ENCODE measurements around the gene MDFI. TPM values are rescaled to one million over a fixed set of nuclear protein-coding genes. Genes with fewer than 3 reads are reported as not detected.
A peak's percentile ranks its signal among the peaks of the same experiment; 100 is the strongest.
"Not testable (repeated sequence)": the region's sequence is repeated elsewhere in the genome, so short reads cannot be mapped to it uniquely, and the experiment has no call there.

Gene MDFI
- polyA plus RNA-seq, 10 donors: 31.7 to 71.3 (median 48.7) TPM

GRCh38 chr6:41600499-41601247, 37.6 kb upstream of the MDFI start:
- DNase-seq: no peak

DNA sequence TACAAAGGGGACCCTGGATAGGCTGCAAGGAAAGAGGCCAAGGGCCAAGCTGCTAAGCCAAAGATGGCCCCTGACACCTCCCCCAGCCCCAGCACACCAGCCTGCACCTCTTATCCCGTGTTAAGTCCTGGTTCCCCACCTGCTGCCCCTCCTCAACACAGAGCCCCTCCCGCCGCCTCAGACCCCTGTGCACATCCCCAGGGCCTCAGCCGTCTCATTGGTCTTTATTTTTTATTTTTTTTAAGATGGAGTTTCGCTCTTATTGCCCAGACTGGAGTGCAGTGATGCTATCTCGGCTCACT, 37.1 kb upstream of the MDFI start:
- DNase-seq: no peak

DNA sequence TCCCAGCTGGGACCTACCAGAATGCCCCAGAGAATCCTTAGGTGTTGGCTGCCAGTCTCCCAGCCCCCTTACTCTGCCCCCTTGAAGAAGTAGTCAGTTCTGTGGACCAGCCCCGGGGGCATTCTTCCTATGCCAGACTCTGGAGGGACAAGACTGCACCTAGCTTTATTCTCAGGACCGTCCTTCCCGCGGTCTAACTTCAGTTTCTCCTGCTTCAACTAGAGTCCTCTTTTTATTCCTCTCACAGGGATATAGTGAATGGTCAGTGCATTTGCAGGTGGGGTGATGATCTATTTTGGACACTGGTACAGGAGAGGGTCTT, 35.9 kb upstream of the MDFI start:
- no peak for DNase-seq

DNA sequence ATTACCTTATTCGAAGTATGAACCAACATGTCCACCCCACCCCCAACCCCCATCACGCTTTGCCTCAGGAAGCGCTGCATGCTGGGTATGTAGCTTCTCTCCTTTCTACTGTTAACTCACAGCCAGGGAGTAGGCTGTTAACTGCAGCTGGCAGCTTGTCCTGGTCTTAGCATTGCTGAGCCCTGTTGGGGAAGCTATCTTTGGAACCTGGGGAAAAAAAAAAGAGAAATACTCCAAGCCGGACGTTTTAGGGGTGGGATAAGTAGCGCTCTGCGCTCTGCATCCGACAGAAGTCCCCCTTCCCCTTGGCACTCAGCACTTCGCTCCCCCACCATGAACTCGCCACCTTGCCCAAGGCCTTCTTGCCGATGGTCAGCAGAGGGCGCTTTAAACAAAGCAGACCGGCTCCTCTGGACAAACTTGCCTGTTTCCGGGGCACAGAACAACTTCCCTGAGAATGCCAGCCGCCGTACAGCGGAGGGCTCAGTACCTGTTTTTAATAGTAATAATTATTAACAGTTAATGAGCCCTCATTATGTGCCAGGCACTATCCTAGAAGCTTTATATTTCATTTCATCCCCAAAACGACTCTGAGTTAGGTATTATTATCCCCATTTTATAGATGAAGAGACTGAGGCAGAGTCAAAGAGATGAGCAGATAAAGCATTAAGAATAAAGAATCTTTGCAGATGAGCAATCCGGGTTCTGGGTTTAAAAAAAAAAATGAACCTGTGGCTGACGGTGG, 35.2 kb upstream of the MDFI start:
- peak; percentile 83 to 93 (median 89) for DNase-seq

GRCh38 chr6:41604006-41604405, 34.3 kb upstream of the MDFI start:
- no peak for DNase-seq

GRCh38 chr6:41605649-41606048, 32.6 kb upstream of the MDFI start:
- no peak for DNase-seq

GRCh38 chr6:41607036-41607435, 31.2 kb upstream of the MDFI start:
- DNase-seq: no peak

GRCh38 chr6:41607736-41608135, 30.5 kb upstream of the MDFI start:
- no peak for DNase-seq

DNA sequence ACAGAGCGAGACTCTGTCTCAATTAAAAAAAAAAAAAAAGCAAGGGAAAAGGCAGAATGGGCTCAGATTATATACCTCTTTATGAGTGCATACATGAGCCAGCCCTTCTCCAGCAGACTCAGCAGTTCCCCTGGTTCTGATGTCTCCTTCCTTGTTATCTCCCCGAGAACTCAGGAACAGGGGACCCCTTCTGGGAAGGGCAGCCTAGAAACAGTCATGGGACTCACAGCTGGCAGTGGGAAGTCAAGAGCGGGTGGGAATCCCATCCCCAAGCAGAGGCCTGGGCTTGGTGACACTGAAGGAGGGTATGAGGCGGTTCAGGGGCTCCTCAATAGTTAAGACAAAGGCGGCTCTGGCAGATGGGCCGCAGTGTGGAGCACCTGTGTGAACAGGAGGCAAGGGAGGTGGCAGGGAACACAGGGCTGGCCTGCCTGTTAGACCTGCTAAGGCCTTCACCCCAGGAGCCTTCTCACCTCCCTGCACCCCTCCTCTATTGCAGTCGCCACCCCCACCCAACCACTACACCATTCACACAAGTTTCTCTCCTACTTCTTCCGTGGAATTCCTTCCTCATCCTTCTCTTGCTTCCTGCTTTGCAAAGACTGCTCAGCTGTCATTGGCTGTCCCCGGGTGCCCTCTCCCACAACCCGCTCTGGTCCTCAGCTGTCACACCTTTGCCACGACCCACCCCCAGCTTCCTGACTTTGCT, 29.7 kb upstream of the MDFI start:
- no peak for DNase-seq

- no peak for DNase-seq
Measured at GRCh38 chr6:41614715-41615114, 23.6 kb upstream of the MDFI start.

DNA sequence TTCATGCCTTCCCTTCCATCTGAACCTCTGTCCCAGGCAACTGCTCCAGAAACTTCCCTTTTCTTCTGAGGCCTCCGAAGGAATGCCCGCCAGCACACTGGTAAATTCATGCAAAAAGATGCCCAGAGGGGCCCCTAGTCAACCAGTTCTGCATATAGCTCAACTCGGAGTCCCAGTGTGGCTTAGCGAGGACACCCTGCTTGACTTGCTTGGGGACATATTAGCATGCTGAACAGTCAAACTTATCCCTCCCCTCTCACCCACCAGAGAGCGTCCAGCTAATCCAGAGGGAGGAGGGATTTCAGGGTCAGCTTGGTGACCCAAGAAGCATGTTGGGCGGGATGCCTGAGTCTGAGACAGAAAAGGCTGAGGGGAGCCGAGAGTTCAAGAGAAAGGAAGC, 23.0 kb upstream of the MDFI start:
- DNase-seq: no peak

- no peak for DNase-seq
Measured at GRCh38 chr6:41618598-41618997, 19.7 kb upstream of the MDFI start.

DNA sequence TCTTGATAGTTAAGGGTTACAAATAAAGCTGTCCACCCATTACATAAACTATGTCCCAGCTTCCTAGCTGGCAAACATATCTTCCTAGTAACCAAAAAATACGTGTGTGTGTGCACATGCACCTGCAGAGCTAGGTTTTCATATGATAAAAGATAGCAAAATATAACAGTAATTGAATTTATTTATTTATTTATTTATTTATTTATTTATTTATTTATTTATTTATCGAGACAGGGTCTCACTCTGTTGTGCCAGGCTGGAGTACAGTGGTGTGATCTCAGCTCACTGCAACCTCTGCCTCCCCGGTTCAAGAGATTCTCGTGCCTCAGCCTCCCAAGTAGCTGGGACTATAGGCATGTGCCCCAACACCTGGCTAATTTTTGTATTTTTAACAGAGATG, 19.1 kb upstream of the MDFI start:
- DNase-seq: not testable (repeated sequence)

DNA sequence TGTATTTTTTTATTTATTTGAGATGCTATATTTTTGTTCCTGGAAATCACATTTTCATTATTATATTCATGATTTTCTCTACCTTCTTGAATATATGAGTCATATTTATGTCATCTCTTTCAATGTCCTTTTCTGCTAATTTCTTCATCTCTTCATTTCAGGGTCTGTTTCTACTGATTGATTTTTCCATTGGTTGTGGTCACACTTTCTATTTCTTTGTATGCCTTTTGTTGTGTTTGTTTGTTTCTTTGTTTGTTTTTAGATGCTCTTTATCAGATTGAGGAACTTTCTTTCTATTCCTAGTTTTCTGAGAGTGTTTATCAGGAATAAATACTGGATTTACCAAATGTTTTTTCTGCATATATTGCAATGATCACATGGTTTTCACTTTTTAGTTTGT, 16.9 kb upstream of the MDFI start:
- DNase-seq: no peak

GRCh38 chr6:41621802-41622201, 16.5 kb upstream of the MDFI start:
- DNase-seq: no peak

GRCh38 chr6:41622206-41622988, 15.9 kb upstream of the MDFI start:
- DNase-seq: no peak

DNA sequence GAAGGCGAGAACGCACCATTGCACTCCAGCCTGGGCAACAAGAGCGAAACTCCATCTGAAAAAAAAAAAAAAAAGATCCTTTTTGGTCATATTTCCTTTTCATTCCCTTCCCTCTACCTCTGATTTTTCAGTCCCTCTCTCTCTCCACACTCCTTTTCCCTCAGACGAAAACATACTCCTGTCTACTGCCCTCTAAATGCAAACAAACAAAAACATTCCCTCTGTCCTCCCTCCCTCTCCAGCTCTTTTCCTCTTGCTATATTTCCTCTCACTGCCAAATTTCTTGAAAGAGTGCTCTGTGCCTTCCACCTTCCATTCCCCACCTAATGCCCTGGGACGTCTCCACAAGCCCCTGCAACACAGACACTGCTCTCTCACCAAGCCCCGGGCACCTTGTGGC, 14.9 kb upstream of the MDFI start:
- no peak for DNase-seq

- no peak for DNase-seq
Measured at GRCh38 chr6:41624621-41625380, 13.5 kb upstream of the MDFI start.

DNA sequence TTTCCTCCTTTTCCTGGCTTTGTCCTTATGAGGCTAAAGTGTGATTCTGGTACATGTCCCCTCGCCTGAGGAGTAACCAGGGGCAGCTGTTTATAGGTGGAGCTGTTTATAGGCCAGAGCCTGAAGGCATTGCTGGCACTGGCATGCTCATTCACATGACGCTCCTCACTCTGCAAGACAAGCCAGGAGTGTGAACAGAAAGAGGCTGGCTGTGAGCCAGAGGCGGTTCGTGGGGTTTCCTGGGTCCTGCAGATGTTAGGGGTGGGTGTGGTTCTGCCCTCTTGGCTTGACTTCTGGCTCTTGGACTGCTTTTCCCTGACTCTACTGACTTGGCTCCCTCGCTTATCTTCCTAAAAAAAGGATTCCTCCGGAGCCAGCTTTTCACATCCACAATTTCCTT, 12.8 kb upstream of the MDFI start:
- peak in 1 of 3 donors; percentile 61 for DNase-seq

DNA sequence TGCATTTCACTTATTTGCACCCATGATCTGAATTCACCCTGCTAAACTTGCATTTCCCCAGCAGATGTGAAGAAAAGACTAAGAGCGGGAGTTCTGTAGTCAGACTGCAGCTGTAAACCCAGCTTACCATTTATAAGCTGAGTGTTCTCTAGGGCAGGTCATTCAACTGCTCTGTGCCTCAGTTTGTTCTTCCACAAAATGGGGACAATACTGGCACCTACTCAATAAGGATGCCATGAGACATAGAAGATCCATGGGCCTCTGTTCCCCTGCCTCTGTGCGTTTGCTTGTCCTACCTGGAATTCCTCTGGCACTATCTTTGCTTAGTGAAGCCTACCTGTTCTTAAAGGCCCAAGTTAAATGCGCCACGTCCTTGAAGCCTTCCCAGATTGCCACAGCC, 12.2 kb upstream of the MDFI start:
- no peak for DNase-seq

DNA sequence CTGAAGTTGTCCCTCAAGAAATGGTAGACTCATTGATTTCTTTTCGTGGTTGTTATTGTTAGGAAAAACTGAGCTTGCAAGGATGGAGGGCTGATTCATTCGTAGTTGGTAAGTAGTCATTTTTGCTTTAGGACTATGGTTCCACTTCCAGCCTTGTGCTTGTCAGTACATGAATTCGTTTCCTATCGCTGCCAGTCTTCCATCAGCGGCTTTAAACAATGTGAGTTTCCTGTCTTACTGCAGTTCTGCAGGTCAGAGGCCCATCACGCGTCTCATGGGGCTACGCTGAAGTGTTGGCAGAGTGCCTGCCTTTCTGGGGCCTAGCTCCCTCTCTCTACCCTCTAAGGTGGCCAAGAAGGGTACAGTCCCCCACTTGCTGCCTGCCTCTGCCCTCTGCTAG, 11.4 kb upstream of the MDFI start:
- no peak for DNase-seq

- DNase-seq: no peak
Measured at GRCh38 chr6:41629128-41629527, 9.1 kb upstream of the MDFI start.
